Parathyroid adenoma (tissue), 2 donors: ENCODE measurements around the gene FTL.
A peak's percentile ranks its signal among the peaks of the same experiment; 100 is the strongest.

ENCODE experiments used
- H2AFZ ChIP-seq: fragments of 300-600 bp; sonication (generic); one replicate; pipeline ENCODE4 v1.7.0; 2017; ENCODE audit warnings: antibody characterized with exemption, mild to moderate bottlenecking
- H3K27ac ChIP-seq: fragments of 300-600 bp; sonication (generic); one replicate; pipeline ENCODE4 v1.7.0; 2017
- H3K27me3 ChIP-seq: fragments of 300-600 bp; sonication (generic); one replicate; pipeline ENCODE4 v1.7.0; 2017; ENCODE audit warnings: low read length; ENCODE audit not compliant: control insufficient read depth, insufficient read depth
- H3K36me3 ChIP-seq: fragments of 300-600 bp; sonication (generic); one replicate; pipeline ENCODE4 v1.7.0; 2017; ENCODE audit warnings: low read length; ENCODE audit not compliant: control insufficient read depth, insufficient read depth
- H3K4me1 ChIP-seq: fragments of 300-600 bp; sonication (generic); one replicate; pipeline ENCODE4 v1.7.0; 2017; ENCODE audit warnings: control low read depth
- H3K4me2 ChIP-seq: fragments of 300-600 bp; sonication (generic); one replicate; pipeline ENCODE4 v1.7.0; 2017; ENCODE audit warnings: low read length
- H3K4me3 ChIP-seq: fragments of 300-600 bp; sonication (generic); one replicate; pipeline ENCODE4 v1.7.0; 2017; ENCODE audit warnings: low read depth, low read length
- H3K79me2 ChIP-seq: fragments of 300-600 bp; sonication (generic); one replicate; pipeline ENCODE4 v1.7.0; 2017; ENCODE audit warnings: control low read depth
- H3K9ac ChIP-seq: fragments of 300-600 bp; sonication (generic); one replicate; pipeline ENCODE4 v1.7.0; 2017; ENCODE audit warnings: mild to moderate bottlenecking
- H3K9me3 ChIP-seq: fragments of 300-600 bp; sonication (generic); one replicate; pipeline ENCODE4 v1.7.0; 2017; ENCODE audit warnings: low read length; ENCODE audit not compliant: control insufficient read depth
- TF ChIP-seq, protein P1 (sequence below): fragments of 300-600 bp; sonication (generic); IDR thresholded peaks from one replicate; pipeline ENCODE4 v1.7.0; 2017; ENCODE audit warnings: antibody characterized with exemption, mild to moderate bottlenecking
- donor health status: primary hyperparathyroidism.

Gene FTL

DNA sequence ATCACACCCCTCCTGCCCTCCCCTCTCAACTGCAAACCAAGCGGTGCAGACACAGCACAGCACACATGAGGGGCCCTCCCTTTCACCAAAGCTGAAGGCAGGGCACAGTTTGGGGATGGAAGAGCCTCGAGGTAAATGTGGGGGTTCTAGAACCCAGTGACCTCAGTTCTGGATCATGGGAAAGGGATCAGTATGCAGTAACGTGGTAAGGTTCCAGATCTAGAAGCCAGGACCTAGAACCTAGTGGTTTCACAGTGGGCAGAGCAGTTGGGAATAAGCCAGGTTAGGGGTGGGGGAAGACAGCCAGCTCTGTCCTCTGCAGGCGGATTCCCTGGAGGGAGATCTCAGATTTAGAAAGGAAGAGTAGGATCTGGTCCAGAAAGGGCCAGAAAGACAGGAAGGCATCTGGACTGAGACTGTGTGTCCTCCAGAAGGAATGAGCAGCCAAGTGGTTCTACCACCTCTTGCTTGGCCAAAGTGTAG lies 3.1 kb downstream of the FTL start:
- TF ChIP-seq, protein P1, sequence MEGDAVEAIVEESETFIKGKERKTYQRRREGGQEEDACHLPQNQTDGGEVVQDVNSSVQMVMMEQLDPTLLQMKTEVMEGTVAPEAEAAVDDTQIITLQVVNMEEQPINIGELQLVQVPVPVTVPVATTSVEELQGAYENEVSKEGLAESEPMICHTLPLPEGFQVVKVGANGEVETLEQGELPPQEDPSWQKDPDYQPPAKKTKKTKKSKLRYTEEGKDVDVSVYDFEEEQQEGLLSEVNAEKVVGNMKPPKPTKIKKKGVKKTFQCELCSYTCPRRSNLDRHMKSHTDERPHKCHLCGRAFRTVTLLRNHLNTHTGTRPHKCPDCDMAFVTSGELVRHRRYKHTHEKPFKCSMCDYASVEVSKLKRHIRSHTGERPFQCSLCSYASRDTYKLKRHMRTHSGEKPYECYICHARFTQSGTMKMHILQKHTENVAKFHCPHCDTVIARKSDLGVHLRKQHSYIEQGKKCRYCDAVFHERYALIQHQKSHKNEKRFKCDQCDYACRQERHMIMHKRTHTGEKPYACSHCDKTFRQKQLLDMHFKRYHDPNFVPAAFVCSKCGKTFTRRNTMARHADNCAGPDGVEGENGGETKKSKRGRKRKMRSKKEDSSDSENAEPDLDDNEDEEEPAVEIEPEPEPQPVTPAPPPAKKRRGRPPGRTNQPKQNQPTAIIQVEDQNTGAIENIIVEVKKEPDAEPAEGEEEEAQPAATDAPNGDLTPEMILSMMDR = no peak
- no peak overlapping the region for H3K4me3 ChIP-seq
- H3K9ac ChIP-seq = no peak overlapping the region
- peak overlapping the region; percentile 33 for H3K27ac ChIP-seq
- no peaks in the 10 kb centered on the region for H3K9me3 ChIP-seq
- peaks cover 5% of the 10 kb centered on the region for H3K79me2 ChIP-seq
- no peak overlapping the region for H3K4me2 ChIP-seq
- H3K36me3 ChIP-seq = no peaks in the 10 kb centered on the region
- no peaks in the 10 kb centered on the region for H3K27me3 ChIP-seq
- no peak overlapping the region for H2AFZ ChIP-seq
- H3K4me1 ChIP-seq = peaks cover 28% of the 10 kb centered on the region

DNA sequence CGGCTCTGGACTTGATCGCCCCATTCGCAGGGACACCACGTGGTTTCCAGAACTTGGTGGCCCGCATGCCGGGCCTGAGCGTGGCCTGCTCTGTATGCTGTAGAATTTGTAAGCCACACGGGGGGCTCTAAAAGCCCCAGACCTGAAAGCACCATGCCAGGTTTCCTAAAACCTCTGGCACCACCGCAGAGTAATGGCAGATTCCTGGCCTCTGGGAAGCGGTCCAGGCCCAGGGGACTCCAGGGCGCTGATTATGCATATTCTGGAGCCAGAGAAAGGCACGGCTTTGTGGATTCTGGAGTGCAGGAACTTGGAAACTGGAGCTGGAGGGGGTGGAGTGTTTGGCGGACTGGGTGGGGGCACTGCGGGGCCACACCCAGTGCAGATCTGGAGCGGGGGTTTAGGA lies 3.7 kb downstream of the FTL start:
- Histone ChIP-seq H2AFZ (no peak overlapping the region), H3K9me3 (no peaks in the 10 kb centered on the region), H3K4me1 (peaks cover 24% of the 10 kb centered on the region), H3K27me3 (no peaks in the 10 kb centered on the region), H3K36me3 (no peaks in the 10 kb centered on the region), H3K4me2 (no peak overlapping the region), H3K79me2 (peaks cover 5% of the 10 kb centered on the region), H3K4me3 (no peak overlapping the region), H3K9ac (no peak overlapping the region), H3K27ac (no peak overlapping the region)
- TF ChIP-seq, protein P1 = no peak

DNA sequence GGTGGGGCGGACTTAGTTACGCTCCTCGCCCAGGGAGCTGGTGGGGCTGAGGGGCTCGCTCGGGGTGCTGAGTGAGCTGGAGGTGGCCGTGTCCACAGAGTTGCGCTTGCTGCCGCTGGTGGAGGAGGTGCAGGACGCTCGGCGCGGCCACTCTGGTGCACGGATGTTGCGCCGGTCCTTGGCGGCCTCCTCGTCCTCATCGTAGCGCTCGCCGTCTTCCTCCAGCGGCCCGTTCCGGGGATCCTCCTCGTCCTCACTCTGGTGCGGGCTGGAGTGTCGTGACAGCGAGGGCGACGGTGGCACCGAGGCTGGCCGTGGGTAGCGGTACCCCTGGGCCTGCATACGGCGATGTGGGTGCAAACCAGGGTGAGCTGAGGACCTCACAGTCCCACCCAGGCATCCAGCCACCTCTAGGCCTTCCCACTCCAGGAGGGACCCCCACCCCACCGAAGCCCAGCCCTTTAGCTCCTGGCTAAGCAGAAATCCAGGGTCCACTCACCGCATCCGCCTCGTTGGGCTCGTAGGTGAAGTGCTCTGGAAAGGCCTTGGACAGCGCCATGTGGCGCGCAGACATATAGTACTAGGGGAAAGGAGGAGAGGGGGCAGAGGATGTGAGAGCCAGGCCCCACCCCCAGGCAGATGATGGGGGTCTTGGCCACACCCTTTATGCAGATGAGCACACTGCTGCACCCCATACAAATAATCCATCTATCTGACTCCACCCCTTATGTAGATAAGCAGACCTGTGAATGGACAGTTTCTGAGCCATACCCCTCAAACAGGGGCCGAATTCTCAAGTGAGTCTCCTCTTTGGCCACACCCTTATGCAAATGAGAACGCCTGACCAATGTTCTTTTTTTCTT lies 4.4 kb downstream of the FTL start:
- Histone ChIP-seq H3K4me2 (no peak overlapping the region), H3K4me3 (no peak overlapping the region), H3K79me2 (peaks cover 5% of the 10 kb centered on the region), H3K4me1 (peaks cover 17% of the 10 kb centered on the region), H3K36me3 (no peaks in the 10 kb centered on the region), H3K9ac (no peak overlapping the region), H3K9me3 (no peaks in the 10 kb centered on the region), H3K27me3 (no peaks in the 10 kb centered on the region), H3K27ac (no peak overlapping the region), H2AFZ (no peak overlapping the region)
- TF ChIP-seq, protein P1 = no peak

DNA sequence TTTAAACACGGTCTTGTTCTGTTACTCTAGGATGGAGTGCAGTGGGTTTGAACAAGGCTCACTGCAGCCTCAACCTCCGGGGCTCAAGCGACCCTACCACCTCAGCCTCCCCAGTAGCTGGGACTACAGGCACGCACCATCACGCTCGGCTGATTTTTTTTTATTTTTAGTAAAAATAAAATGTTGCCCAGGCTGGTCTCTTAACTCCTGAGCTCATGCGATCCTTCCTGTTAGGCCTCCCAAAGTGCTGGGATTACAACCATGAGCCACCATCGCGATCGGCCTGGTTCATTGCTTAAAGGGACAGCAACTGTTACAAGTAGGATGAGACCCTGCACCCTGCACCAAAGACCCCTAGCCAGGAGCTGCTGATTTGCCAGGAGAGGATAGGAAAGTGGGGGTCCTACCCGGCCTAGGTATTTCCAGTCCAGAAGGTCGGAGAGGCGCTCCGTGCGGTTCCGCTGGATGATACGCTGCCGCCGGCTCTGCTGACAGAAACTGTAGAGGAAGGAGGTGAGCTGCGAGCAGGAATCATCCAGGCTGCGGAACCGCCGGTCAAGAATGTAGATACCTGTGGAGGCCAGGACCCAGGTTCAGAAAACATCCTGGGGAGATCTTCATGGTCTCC lies 5.1 kb downstream of the FTL start:
- TF ChIP-seq, protein P1 = no peak
- Histone ChIP-seq H3K79me2 (peaks cover 5% of the 10 kb centered on the region), H3K9ac (no peak overlapping the region), H3K4me2 (no peak overlapping the region), H3K9me3 (no peaks in the 10 kb centered on the region), H3K4me3 (no peak overlapping the region), H3K27me3 (no peaks in the 10 kb centered on the region), H3K4me1 (peaks cover 15% of the 10 kb centered on the region), H3K36me3 (no peaks in the 10 kb centered on the region), H3K27ac (no peak overlapping the region), H2AFZ (no peak overlapping the region)
